Measurements from ENCODE around the gene PARP6.

The PARP6 gene

GRCh38 chr15:72272213-72272996 is at the start of gene PARP6:
PARP6 (minus strand) TSS chr15:72272554; CDS start chr15:72267477, 5,077 bp downstream.
- peak; percentile 93 to 98 (median 95) for DNase-seq

- DNase-seq: peak; percentile 14 to 43 (median 21)
Observed at GRCh38 chr15:72319985-72320671, 47.8 kb upstream of the PARP6 start, which contains the start of gene CELF6. CELF6 (minus strand) TSS chr15:72320157; CDS start chr15:72319874, 283 bp downstream.

GRCh38 chr15:72319360-72319984 is 47.1 kb upstream of the PARP6 start:
- peak in 2 of 4 experiments; percentile 6 to 38 for DNase-seq

- DNase-seq: no peak
Observed at GRCh38 chr15:72318408-72318942, 46.1 kb upstream of the PARP6 start.

GRCh38 chr15:72315706-72316370 is 43.5 kb upstream of the PARP6 start:
- no peak for DNase-seq

- DNase-seq: no peak
Observed at GRCh38 chr15:72313881-72314280, 41.5 kb upstream of the PARP6 start.

- DNase-seq: no peak
Observed at GRCh38 chr15:72313448-72313840, 41.1 kb upstream of the PARP6 start.

GRCh38 chr15:72312605-72313447 is 40.5 kb upstream of the PARP6 start:
- peak in 2 of 4 experiments; percentile 15 to 22 for DNase-seq

GRCh38 chr15:72307026-72307425 is 34.7 kb upstream of the PARP6 start:
- no peak for DNase-seq

GRCh38 chr15:72306211-72306785 is 33.9 kb upstream of the PARP6 start:
- peak in 2 of 4 experiments; percentile 13 to 23 for DNase-seq

GRCh38 chr15:72304596-72304995 is 32.2 kb upstream of the PARP6 start:
- DNase-seq: no peak

GRCh38 chr15:72302955-72303354 is 30.6 kb upstream of the PARP6 start:
- no peak for DNase-seq

GRCh38 chr15:72289597-72290325 is 17.4 kb upstream of the PARP6 start:
- no peak for DNase-seq

GRCh38 chr15:72288796-72289596 is 16.6 kb upstream of the PARP6 start:
- DNase-seq: no peak

- peak; percentile 6 to 37 (median 12) for DNase-seq
Observed at GRCh38 chr15:72285927-72286516, 13.7 kb upstream of the PARP6 start.

GRCh38 chr15:72285402-72285801 is 13.0 kb upstream of the PARP6 start:
- no peak for DNase-seq

GRCh38 chr15:72284781-72285180 is 12.4 kb upstream of the PARP6 start:
- DNase-seq: no peak

GRCh38 chr15:72281713-72282112 is 9.4 kb upstream of the PARP6 start:
- DNase-seq: no peak

GRCh38 chr15:72280751-72281150 is 8.4 kb upstream of the PARP6 start:
- no peak for DNase-seq

All from activated naive CD4-positive, alpha-beta T cell (primary cell).